Osteocyte (in vitro differentiated cells): ENCODE data around the gene JOSD2. TPM values are rescaled to one million over a fixed set of nuclear protein-coding genes. Genes with fewer than 3 reads are reported as not detected.

Experiments used
- DNase-seq: peaks from one replicate; pipeline ENCODE4 v3.0.0; 2021; ENCODE audit warnings: mixed read lengths; ENCODE audit not compliant: unreplicated experiment; ENCODE audit errors: extremely low spot score
- H3K27ac Mint-ChIP-seq: one replicate; pipeline ENCODE4 v1.8.0; 2021; ENCODE audit warnings: mild to moderate bottlenecking, mixed read lengths; ENCODE audit not compliant: unreplicated experiment
- H3K27me3 Mint-ChIP-seq: one replicate; pipeline ENCODE4 v1.8.0; 2021; ENCODE audit warnings: mixed read lengths; ENCODE audit not compliant: unreplicated experiment
- H3K36me3 Mint-ChIP-seq: one replicate; pipeline ENCODE4 v1.8.0; 2021; ENCODE audit warnings: mixed read lengths; ENCODE audit not compliant: unreplicated experiment
- H3K4me1 Mint-ChIP-seq: one replicate; pipeline ENCODE4 v1.8.0; 2021; ENCODE audit warnings: mixed read lengths; ENCODE audit not compliant: unreplicated experiment
- H3K4me3 Mint-ChIP-seq: one replicate; pipeline ENCODE4 v1.8.0; 2021; ENCODE audit warnings: mild to moderate bottlenecking, moderate library complexity, mixed read lengths; ENCODE audit not compliant: unreplicated experiment
- H3K9me3 Mint-ChIP-seq: one replicate; pipeline ENCODE4 v1.8.0; 2021; ENCODE audit warnings: mixed read lengths; ENCODE audit not compliant: unreplicated experiment
- CTCF ChIP-seq: fragments of 200-600 bp; sonication (generic); IDR thresholded peaks from 2 replicates; pipeline ENCODE4 v1.5.0; 2021; ENCODE audit warnings: antibody characterized with exemption, mild to moderate bottlenecking, moderate library complexity
- total RNA-seq: library from RNA; stranded (reverse); gene quantifications from 2 replicates; pipeline ENCODE4 v1.2.1, GENCODE V29; 2021

Gene JOSD2
- total RNA-seq, 1 donor from 2014 or later = 43.7 TPM

DNA sequence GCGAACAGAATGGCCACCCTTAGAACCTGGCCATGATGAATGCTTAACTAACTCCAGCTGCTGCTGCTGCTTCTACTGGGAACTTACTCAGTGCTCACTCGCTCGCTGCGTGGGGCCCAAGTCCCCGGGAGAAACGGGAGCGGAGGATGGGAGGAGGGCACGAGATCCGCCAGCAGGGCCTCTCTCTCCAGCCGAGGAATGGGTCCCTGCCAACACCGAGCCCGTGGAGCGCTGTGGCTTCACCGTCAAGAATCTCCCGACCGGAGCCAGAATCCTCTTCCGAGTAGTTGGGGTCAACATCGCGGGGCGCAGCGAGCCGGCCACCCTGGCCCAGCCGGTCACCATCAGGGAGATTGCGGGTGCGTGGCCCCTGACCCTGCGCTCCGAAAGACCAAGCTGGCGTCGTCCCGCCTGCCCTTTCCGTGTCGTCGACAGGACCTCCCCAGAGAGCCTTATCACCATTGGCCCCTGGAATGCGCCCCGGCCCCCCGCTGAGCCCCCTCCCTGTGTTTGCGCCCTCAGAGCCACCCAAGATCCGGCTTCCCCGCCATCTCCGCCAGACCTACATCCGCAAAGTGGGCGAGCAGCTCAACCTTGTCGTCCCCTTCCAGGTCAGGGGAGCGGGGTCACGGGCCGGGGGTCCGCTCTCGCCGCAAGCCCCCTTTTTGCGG, 52.5 kb downstream of the JOSD2 start:
- Mint-ChIP-seq H3K4me3 (no peak overlapping the region), H3K4me1 (peaks cover 2% of the 10 kb centered on the region), H3K36me3 (no peaks in the 10 kb centered on the region), H3K27ac (no peak overlapping the region), H3K9me3 (no peaks in the 10 kb centered on the region), H3K27me3 (peaks cover 2% of the 10 kb centered on the region)
- no peak for TF ChIP-seq CTCF
- no peak for DNase-seq

DNA sequence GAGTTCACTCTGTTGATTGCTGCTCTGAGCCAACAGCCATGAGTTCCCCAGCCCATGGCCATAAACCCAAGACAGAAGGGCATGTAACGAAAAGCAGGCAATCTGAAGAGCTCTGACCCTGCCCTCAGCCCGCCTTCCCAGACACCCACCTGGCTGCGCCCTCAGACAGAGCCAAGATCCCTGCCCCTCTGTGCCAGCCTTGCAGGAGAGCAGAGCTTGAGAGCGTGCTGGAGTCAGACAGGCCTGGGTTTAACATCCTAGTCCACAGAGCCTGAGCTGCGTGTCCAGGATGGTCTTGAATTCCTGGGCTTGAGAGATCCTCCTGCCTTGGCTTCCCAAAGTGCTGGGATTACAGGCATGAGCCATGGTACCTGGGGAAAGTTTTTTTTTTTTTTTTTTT, 53.7 kb downstream of the JOSD2 start:
- peaks cover 2% of the 10 kb centered on the region for H3K4me1 Mint-ChIP-seq
- TF ChIP-seq CTCF = no peak
- no peak overlapping the region for H3K4me3 Mint-ChIP-seq

More for the DNA sequence above, 53.7 kb downstream of the JOSD2 start:
- no peak overlapping the region for H3K27ac Mint-ChIP-seq
- DNase-seq = no peak
- no peaks in the 10 kb centered on the region for H3K36me3 Mint-ChIP-seq
- no peaks in the 10 kb centered on the region for H3K9me3 Mint-ChIP-seq
- peaks cover 2% of the 10 kb centered on the region for H3K27me3 Mint-ChIP-seq

Other genes with a start within 250 kb of the JOSD2 start
- gene KCNC3, start 181.8 kb downstream of the JOSD2 start, total RNA-seq = 1.1 and 1.2 TPM in 2 replicates
- 0.16 and 1.3 TPM in 2 replicates for gene NAPSA, start 145.6 kb downstream of the JOSD2 start, total RNA-seq
- 53.4 and 64.5 TPM in 2 replicates for gene NR1H2, start 134.7 kb downstream of the JOSD2 start, total RNA-seq
- 19.6 and 22.2 TPM in 2 replicates for gene POLD1, start 126.8 kb downstream of the JOSD2 start, total RNA-seq
- not detected in 2 replicates for gene SPIB, start 92.3 kb downstream of the JOSD2 start, total RNA-seq
- not detected in 2 replicates for gene MYBPC2, start 78.3 kb downstream of the JOSD2 start, total RNA-seq
- 166 and 172 TPM in 2 replicates for gene EMC10, start 34.7 kb downstream of the JOSD2 start, total RNA-seq
- 1.8 and 2.0 TPM in 2 replicates for gene GARIN5A, start 34.3 kb downstream of the JOSD2 start, total RNA-seq
- gene ASPDH, start 2.7 kb upstream of the JOSD2 start, total RNA-seq = not detected in 2 replicates
- gene LRRC4B, start 57.2 kb upstream of the JOSD2 start, total RNA-seq = 0.11 and 0.52 TPM in 2 replicates
- gene SYT3, start 128.7 kb upstream of the JOSD2 start, total RNA-seq = 0.29 and 0.38 TPM in 2 replicates
- gene C19orf81, start 138.3 kb upstream of the JOSD2 start, total RNA-seq = not detected in 2 replicates
- gene SHANK1, start 208.6 kb upstream of the JOSD2 start, total RNA-seq = 0.29 and 0.40 TPM in 2 replicates
- 5.0 and 6.0 TPM in 2 replicates for gene CLEC11A, start 212.2 kb upstream of the JOSD2 start, total RNA-seq